ENCODE data around the gene MRPS12. TPM values are rescaled to one million over a fixed set of nuclear protein-coding genes. Genes with fewer than 3 reads are reported as not detected.
"Not testable (repeated sequence)": the region's sequence is repeated elsewhere in the genome, so short reads cannot be mapped to it uniquely, and the experiment has no call there.

MRPS12 gene
- polyA plus RNA-seq, 6 donors from 2014 or later = 66.8 to 117 (median 85.1) TPM

- Mint-ChIP-seq H3K4me1 (peaks cover 26 to 29% (median 29%) of the 10 kb centered on the region in 3 donors), H3K36me3 (peaks cover 0 to 9% of the 10 kb centered on the region in 2 donors), H3K27ac (peak overlapping the region in 5 of 6 donors; percentile 94 to 100 (median 99)), H3K4me3 (peak overlapping the region; percentile 96 to 99 (median 98)), H3K9me3 (peaks cover 0 to 18% (median 5%) of the 10 kb centered on the region in 7 donors), H3K27me3 (no peaks in the 10 kb centered on the region)
- no peak for ATAC-seq (ENCODE audit: low read depth in 2 of 2)
- no peak for DNase-seq
Measured at GRCh38 chr19:38931521-38931793, 713 bp downstream of the MRPS12 start.

DNA sequence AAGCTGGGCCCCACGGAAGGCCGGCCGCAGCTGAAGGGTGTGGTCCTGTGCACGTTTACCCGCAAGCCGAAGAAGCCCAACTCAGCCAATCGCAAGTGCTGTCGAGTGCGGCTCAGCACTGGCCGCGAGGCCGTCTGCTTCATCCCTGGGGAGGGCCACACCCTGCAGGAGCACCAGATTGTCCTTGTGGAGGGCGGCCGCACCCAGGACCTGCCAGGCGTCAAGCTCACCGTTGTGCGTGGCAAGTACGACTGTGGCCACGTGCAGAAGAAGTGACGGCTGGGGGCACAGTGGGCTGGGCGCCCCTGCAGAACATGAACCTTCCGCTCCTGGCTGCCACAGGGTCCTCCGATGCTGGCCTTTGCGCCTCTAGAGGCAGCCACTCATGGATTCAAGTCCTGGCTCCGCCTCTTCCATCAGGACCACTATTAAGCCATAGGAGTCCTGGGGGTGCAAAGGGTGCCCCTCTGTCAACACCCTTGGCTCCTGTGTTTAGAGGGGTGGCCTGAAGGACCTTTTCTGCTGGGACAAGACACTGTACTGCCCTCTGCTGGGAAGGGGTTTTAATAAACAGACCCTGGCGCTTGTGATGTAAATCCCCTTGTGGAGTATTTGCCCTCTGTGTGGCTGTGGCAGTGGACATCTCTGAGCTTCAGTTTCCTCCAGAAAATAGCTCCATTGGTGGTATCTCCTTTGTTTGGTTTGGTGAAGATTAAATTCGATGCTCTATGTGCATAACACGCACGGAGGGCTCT is 1.9 kb downstream of the MRPS12 start:
- Mint-ChIP-seq H3K27ac (peak overlapping the region in 1 of 6 donors; percentile 60), H3K36me3 (peaks cover 0 to 9% of the 10 kb centered on the region in 2 donors), H3K4me3 (peak overlapping the region; percentile 40 to 96 (median 64)), H3K27me3 (no peaks in the 10 kb centered on the region), H3K4me1 (peaks cover 26 to 29% (median 29%) of the 10 kb centered on the region in 3 donors), H3K9me3 (peaks cover 0 to 18% (median 5%) of the 10 kb centered on the region in 7 donors)
- ATAC-seq (ENCODE audit: low read depth in 2 of 2) = no peak
- peak; percentile 33 for DNase-seq

DNA sequence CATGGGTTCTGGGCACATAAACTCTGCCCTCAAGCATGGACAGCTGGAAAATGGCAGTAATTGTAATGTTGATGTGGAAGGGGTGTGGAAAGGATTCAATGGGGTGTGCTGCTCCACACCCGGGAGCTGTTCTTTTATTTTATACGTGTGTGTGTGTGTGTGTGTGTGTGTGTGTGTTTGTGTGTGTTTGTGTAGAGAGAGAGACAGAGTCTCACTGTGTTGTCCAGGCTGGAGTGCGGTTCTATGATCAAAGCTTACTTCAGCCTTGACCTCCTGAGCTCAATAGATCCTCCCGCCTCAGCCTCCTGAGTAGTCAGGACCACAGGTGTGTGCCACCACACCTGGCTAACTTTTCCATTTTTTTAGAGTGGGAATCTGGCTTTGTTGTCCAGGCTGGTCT is 2.8 kb downstream of the MRPS12 start:
- ATAC-seq (ENCODE audit: low read depth in 2 of 2) = no peak
- Mint-ChIP-seq H3K4me3 (peak overlapping the region in 2 of 8 donors; percentile 12 to 35), H3K27ac (peak overlapping the region in 2 of 6 donors; percentile 8 to 49), H3K36me3 (peaks cover 0 to 9% of the 10 kb centered on the region in 2 donors), H3K9me3 (peaks cover 0 to 18% (median 5%) of the 10 kb centered on the region in 7 donors), H3K4me1 (peaks cover 26 to 29% (median 27%) of the 10 kb centered on the region in 3 donors), H3K27me3 (no peaks in the 10 kb centered on the region)
- no peak for DNase-seq

DNA sequence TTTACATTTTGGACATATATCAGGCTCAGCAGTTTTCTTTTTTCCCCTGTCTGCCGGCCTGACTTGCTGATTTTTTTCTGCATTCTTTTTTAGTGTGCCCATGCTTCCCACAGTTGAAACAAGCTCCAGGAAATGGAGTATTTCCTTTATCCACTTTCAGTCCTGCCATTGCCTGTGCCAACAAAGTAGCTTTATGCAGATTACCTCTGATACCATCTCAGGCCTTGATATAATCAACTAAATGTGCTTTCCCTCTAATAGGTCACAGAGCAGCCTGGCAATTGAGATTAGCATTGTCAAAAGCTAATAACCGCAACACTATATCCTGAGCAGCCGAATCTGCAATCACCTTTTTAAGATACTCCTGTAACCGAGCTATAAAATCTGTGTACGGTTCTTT is 9.2 kb downstream of the MRPS12 start:
- H3K27ac Mint-ChIP-seq = no peak overlapping the region
- H3K27me3 Mint-ChIP-seq = peaks cover 10 to 21% (median 11%) of the 10 kb centered on the region in 3 donors
- H3K4me3 Mint-ChIP-seq = no peak overlapping the region
- peaks cover 0 to 13% (median 2%) of the 10 kb centered on the region in 7 donors for H3K9me3 Mint-ChIP-seq
- DNase-seq = no peak
- H3K36me3 Mint-ChIP-seq = peaks cover 0 to 2% of the 10 kb centered on the region in 2 donors
- ATAC-seq (ENCODE audit: low read depth in 2 of 2) = no peak
- H3K4me1 Mint-ChIP-seq = no peaks in the 10 kb centered on the region

DNA sequence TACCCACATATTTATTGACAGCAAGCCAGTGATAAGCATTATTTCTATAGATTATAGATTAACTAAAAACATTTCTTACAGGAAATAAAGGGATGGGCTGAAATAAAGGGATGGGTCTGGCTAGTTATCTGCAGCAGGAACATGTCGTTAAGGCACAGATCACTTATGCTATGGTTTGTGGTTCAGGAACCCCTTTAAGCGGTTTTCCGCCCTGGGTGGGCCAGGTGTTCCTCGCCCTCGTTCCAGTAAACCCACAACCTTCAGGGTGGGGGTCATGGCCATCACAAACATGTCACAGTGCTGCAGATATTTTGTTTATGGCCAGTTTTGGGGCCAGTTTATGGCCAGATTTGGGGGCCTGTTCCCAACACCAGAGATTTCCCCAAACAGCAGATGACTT is 10.7 kb downstream of the MRPS12 start:
- H3K27ac Mint-ChIP-seq = peak overlapping the region in 2 of 6 donors; percentile 33 to 45
- H3K9me3 Mint-ChIP-seq; H3K36me3 Mint-ChIP-seq; DNase-seq; H3K4me1 Mint-ChIP-seq; H3K4me3 Mint-ChIP-seq; ATAC-seq (ENCODE audit: low read depth in 2 of 2): not testable (repeated sequence)
- peaks cover 10 to 23% (median 12%) of the 10 kb centered on the region in 3 donors for H3K27me3 Mint-ChIP-seq

- no peak for ATAC-seq (ENCODE audit: low read depth in 2 of 2)
- H3K27me3 Mint-ChIP-seq = peaks cover 10 to 27% (median 17%) of the 10 kb centered on the region in 3 donors
- no peaks in the 10 kb centered on the region for H3K4me1 Mint-ChIP-seq
- no peaks in the 10 kb centered on the region for H3K36me3 Mint-ChIP-seq
- no peak for DNase-seq
- peaks cover 0 to 3% (median 0%) of the 10 kb centered on the region in 7 donors for H3K9me3 Mint-ChIP-seq
- H3K27ac Mint-ChIP-seq = no peak overlapping the region
- no peak overlapping the region for H3K4me3 Mint-ChIP-seq
Measured at GRCh38 chr19:38941979-38942378, 11.2 kb downstream of the MRPS12 start.

GRCh38 chr19:38942471-38943181 is 11.9 kb downstream of the MRPS12 start:
- Mint-ChIP-seq H3K27ac (peak overlapping the region in 1 of 6 donors; percentile 68), H3K9me3 (peaks cover 0 to 3% (median 0%) of the 10 kb centered on the region in 7 donors)
- ATAC-seq (ENCODE audit: low read depth in 2 of 2) = no peak

DNA sequence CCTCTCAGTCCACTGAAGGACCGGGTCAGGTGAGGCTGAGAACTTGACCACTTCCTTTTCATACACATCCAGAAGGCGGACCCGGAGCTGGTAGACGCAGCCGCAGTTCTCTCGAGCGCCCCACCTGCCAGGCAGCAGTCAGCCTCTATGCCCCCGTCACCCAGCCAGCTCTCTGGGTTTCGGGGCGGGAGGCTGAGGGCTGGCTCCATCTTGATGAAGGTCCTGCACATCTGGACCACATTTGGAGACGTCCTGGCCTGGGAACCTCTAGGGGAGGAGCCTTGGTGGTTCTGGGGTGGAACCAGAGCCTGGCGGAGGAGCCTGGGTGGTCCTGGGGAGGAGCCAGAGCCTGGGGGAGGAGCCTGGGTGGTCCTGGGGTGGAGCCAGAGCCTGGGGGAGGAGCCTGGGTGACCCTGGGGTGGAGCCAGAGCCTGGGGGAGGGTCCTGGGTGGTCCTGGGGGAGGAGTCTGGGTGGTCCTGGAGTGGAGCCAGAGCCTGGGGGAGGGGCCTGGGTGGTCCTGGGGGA is 14.3 kb downstream of the MRPS12 start:
- H3K27me3 Mint-ChIP-seq = peaks cover 9 to 35% (median 18%) of the 10 kb centered on the region in 3 donors

More at GRCh38 chr19:38942471-38943181, 11.9 kb downstream of the MRPS12 start:
- Mint-ChIP-seq H3K4me1 (no peaks in the 10 kb centered on the region), H3K36me3 (no peaks in the 10 kb centered on the region), H3K27me3 (peaks cover 10 to 27% (median 18%) of the 10 kb centered on the region in 3 donors), H3K4me3 (no peak overlapping the region)
- no peak for DNase-seq

GRCh38 chr19:38945562-38946228 is 15.0 kb downstream of the MRPS12 start:
- Mint-ChIP-seq H3K4me1 (peaks cover 11 to 13% (median 11%) of the 10 kb centered on the region in 3 donors), H3K27me3 (peaks cover 10 to 36% (median 16%) of the 10 kb centered on the region in 3 donors), H3K27ac (no peak overlapping the region), H3K9me3 (peaks cover 0 to 4% (median 0%) of the 10 kb centered on the region in 7 donors), H3K4me3 (no peak overlapping the region), H3K36me3 (no peaks in the 10 kb centered on the region)
- ATAC-seq (ENCODE audit: low read depth in 2 of 2) = no peak
- no peak for DNase-seq

More for the DNA sequence above, 14.3 kb downstream of the MRPS12 start:
- DNase-seq (no peak), ATAC-seq (ENCODE audit: low read depth in 2 of 2) (no peak)
- Mint-ChIP-seq H3K27ac (no peak overlapping the region), H3K4me3 (no peak overlapping the region), H3K4me1 (peaks cover 5 to 10% (median 7%) of the 10 kb centered on the region in 3 donors), H3K9me3 (peaks cover 0 to 4% (median 0%) of the 10 kb centered on the region in 7 donors), H3K36me3 (no peaks in the 10 kb centered on the region)

DNA sequence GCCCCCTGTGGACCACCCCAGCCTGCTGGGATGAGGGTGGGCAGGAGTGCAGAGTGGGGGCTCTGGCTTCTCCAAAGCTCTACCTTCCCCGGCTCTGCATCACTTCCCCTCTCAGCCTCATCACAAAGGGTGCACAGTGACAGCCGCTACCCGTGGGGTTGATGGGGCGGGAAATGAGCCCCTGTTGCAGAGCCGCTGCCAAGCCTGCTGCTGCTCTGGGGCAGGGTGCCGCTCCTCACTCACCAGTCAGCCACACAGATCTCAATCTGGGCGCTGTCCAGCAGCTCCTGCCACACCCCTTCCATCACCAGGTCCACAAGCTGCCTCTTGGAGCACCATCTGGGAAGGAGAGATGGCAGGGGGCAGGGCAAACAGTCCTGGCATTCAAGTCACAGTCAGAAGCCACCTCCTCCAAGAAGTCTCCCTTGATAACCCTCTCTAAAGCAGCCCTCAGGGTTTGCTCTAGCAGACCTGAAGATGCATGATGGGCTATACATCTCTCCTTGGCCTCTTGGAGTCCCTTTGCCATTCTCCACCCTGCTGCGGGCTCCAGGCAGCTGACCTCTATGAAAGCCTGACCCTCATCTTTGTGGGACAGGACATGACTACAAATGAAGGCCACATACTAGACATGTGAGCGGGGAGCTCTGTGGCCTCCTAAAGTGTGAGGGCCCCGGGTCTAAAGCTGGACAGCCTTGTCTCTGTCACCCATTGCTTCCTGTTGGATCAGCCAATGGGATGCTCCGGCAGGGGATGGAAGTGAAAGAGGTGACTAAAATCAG is 15.7 kb downstream of the MRPS12 start:
- ATAC-seq (ENCODE audit: low read depth in 2 of 2) (no peak), DNase-seq (no peak)
- peaks cover 11 to 13% (median 11%) of the 10 kb centered on the region in 3 donors for H3K4me1 Mint-ChIP-seq
- no peaks in the 10 kb centered on the region for H3K36me3 Mint-ChIP-seq
- peaks cover 0 to 4% (median 0%) of the 10 kb centered on the region in 7 donors for H3K9me3 Mint-ChIP-seq
- H3K27me3 Mint-ChIP-seq = peaks cover 10 to 35% (median 16%) of the 10 kb centered on the region in 3 donors
- no peak overlapping the region for H3K4me3 Mint-ChIP-seq
- no peak overlapping the region for H3K27ac Mint-ChIP-seq

GRCh38 chr19:38949580-38950367 is 19.0 kb downstream of the MRPS12 start:
- H3K27me3 Mint-ChIP-seq = peaks cover 12 to 57% (median 40%) of the 10 kb centered on the region in 3 donors
- peaks cover 11 to 19% (median 15%) of the 10 kb centered on the region in 3 donors for H3K4me1 Mint-ChIP-seq
- peak overlapping the region; percentile 56 to 90 (median 76) for H3K4me3 Mint-ChIP-seq
- H3K36me3 Mint-ChIP-seq = peaks cover 0 to 4% of the 10 kb centered on the region in 2 donors
- H3K27ac Mint-ChIP-seq = no peak overlapping the region
- ATAC-seq (ENCODE audit: low read depth in 2 of 2) = peak; percentile 87 to 90
- H3K9me3 Mint-ChIP-seq = peaks cover 0 to 7% (median 0%) of the 10 kb centered on the region in 7 donors
- DNase-seq = peak; percentile 53

- DNase-seq (no peak), ATAC-seq (ENCODE audit: low read depth in 2 of 2) (no peak)
- no peak overlapping the region for H3K27ac Mint-ChIP-seq
- peaks cover 0 to 7% (median 0%) of the 10 kb centered on the region in 7 donors for H3K9me3 Mint-ChIP-seq
- H3K27me3 Mint-ChIP-seq = peaks cover 11 to 57% (median 40%) of the 10 kb centered on the region in 3 donors
- peak overlapping the region in 1 of 8 donors; percentile 15 for H3K4me3 Mint-ChIP-seq
- H3K36me3 Mint-ChIP-seq = peaks cover 0 to 4% of the 10 kb centered on the region in 2 donors
- H3K4me1 Mint-ChIP-seq = peaks cover 11 to 19% (median 15%) of the 10 kb centered on the region in 3 donors
Measured at GRCh38 chr19:38951187-38951586, 20.4 kb downstream of the MRPS12 start.

Measured in naive B cell (primary cell).